GM12878 (cell line): ENCODE data around the gene DNAJB11. TPM values are rescaled to one million over a fixed set of nuclear protein-coding genes. Genes with fewer than 3 reads are reported as not detected.

Experiments
- ATAC-seq: fragments of 200-7000 bp; cut with Tn5 transposase; 3 replicates; pipeline ENCODE4 v1.9.1; 2020; ENCODE audit warnings: mild to moderate bottlenecking, moderate library complexity
- BruUV-seq: library from RNA; stranded (reverse); fragments of 400-500 nt; replicated peaks from 2 replicates; lab custom pipeline; 2021; lab: Mats Ljungman, UMichigan
- CTCF ChIA-PET: fragments of 300-600 bp; sonication (Branson Sonifier 250); formaldehyde crosslinking; extraction: SDS; loops from one replicate; lab custom pipeline; 2021; ENCODE audit warnings: inconsistent platforms; lab: Yijun Ruan, JAX
- POLR2A ChIA-PET: fragments of 350-600 bp; formaldehyde crosslinking; extraction: SDS; loops from one replicate; lab custom pipeline; 2021; ENCODE audit warnings: inconsistent platforms; lab: Charles Lee
- RAD21 ChIA-PET: fragments of 300-600 bp; sonication (Branson Sonifier 250); formaldehyde crosslinking; loops from one replicate; lab custom pipeline; 2023; ENCODE audit warnings: antibody characterized with exemption; ENCODE audit not compliant: unreplicated experiment; lab: Charles Lee
- SMC1A ChIA-PET: fragments of 300-600 bp; sonication (Branson Sonifier 250); formaldehyde crosslinking; loops from one replicate; lab custom pipeline; 2023; ENCODE audit not compliant: unreplicated experiment, uncharacterized antibody; lab: Charles Lee
- DNase-seq: peaks from one replicate; pipeline ENCODE4 v3.0.0-alpha.2; 2011; ENCODE audit warnings: low read depth, low spot score
- FAIRE-seq: peaks from 3 replicates; lab custom pipeline; 2011; peaks lifted over from hg19 to GRCh38; lab: Jason Lieb, UNC
- H2AFZ ChIP-seq: 2 replicates; pipeline ENCODE4 v1.6.0; 2011; ENCODE audit warnings: low read depth, low read length, control low read depth; ENCODE audit not compliant: control insufficient read depth
- H3K27ac ChIP-seq: 2 replicates; pipeline ENCODE4 v1.5.1; 2011; ENCODE audit warnings: control low read depth; ENCODE audit not compliant: control insufficient read depth, insufficient read depth
- H3K27me3 ChIP-seq, 2 experiments: replicated peaks in 1 of 2; 2 replicates each; pipeline versions ENCODE4 v1.6.0 to v1.6.1; 2011; ENCODE audit warnings: low read length in 1 of 2; ENCODE audit not compliant: control insufficient read depth in 2 of 2, insufficient read depth in 2 of 2
- H3K36me3 ChIP-seq, 2 experiments: 2 replicates each; pipeline ENCODE4 v1.5.1; 2011; ENCODE audit warnings: low read length in 1 of 2; ENCODE audit not compliant: control insufficient read depth in 2 of 2, insufficient read depth in 2 of 2
- H3K4me1 ChIP-seq: 2 replicates; pipeline ENCODE4 v1.6.1; 2011; ENCODE audit warnings: mild to moderate bottlenecking, low read length, moderate library complexity, mixed read lengths; ENCODE audit not compliant: control insufficient read depth, insufficient read depth
- H3K4me2 ChIP-seq: 2 replicates; pipeline ENCODE4 v1.6.0; 2011; ENCODE audit warnings: control low read depth; ENCODE audit not compliant: control insufficient read depth, insufficient read depth
- H3K4me3 ChIP-seq: fragments of 200-600 bp; sonication (generic); 2 replicates; pipeline ENCODE4 v1.5.1; 2016
- H3K79me2 ChIP-seq: 2 replicates; pipeline ENCODE4 v1.6.0; 2011; ENCODE audit warnings: low read length; ENCODE audit not compliant: control insufficient read depth, insufficient read depth
- H3K9ac ChIP-seq: 2 replicates; pipeline ENCODE4 v1.8.0; 2011; ENCODE audit warnings: low read length, control low read depth, mixed read lengths; ENCODE audit not compliant: control insufficient read depth, insufficient read depth
- H3K9me3 ChIP-seq: replicated peaks from 3 replicates; pipeline ENCODE4 v1.5.1; 2011; ENCODE audit warnings: mild to moderate bottlenecking, low read length; ENCODE audit not compliant: control insufficient read depth, insufficient read depth
- H4K20me1 ChIP-seq: 2 replicates; pipeline ENCODE4 v1.6.0; 2011; ENCODE audit not compliant: control insufficient read depth, insufficient read depth
- ATF2 ChIP-seq: IDR thresholded peaks from 2 replicates; pipeline ENCODE4 v1.6.1; 2012; ENCODE audit warnings: low read length, inconsistent platforms
- ATF3 ChIP-seq: IDR thresholded peaks from 2 replicates; pipeline ENCODE4 v1.6.1; 2011; ENCODE audit warnings: low read depth, mild to moderate bottlenecking, low read length, moderate library complexity, borderline replicate concordance; ENCODE audit errors: extremely low read depth
- CHD4 ChIP-seq: fragments of 200-600 bp; sonication (generic); IDR thresholded peaks from 2 replicates; pipeline ENCODE4 v1.6.1; 2016; ENCODE audit warnings: mild to moderate bottlenecking
- HDAC2 ChIP-seq: fragments of 200-600 bp; sonication (generic); IDR thresholded peaks from 2 replicates; pipeline ENCODE4 v1.6.1; 2017
- MYC ChIP-seq: IDR thresholded peaks from 2 replicates; pipeline ENCODE4 v1.6.1; 2011; ENCODE audit warnings: mild to moderate bottlenecking, low read length, moderate library complexity, inconsistent platforms; ENCODE audit not compliant: insufficient read depth, insufficient replicate concordance, insufficient read length, severe bottlenecking
- NKRF ChIP-seq: fragments of 450-650 bp; conservative IDR thresholded peaks from 2 replicates; pipeline ENCODE4 v1.6.1; 2017; ENCODE audit warnings: mild to moderate bottlenecking, moderate library complexity
- NR2F1 ChIP-seq: fragments of 450-650 bp; conservative IDR thresholded peaks from 2 replicates; pipeline ENCODE4 v1.6.1; 2017; ENCODE audit warnings: mild to moderate bottlenecking
- REST ChIP-seq: IDR thresholded peaks from 2 replicates; pipeline ENCODE4 v1.6.1; 2012; ENCODE audit warnings: mild to moderate bottlenecking, low read depth, low read length
- SMARCA5 ChIP-seq: fragments of 450-650 bp; IDR thresholded peaks from 2 replicates; pipeline ENCODE4 v1.6.1; 2017; ENCODE audit warnings: mild to moderate bottlenecking
- WGBS: methylation state at CpG from one replicate; pipeline ENCODE4 v1.1.6; 2016; ENCODE audit warnings: low lambda C conversion rate; ENCODE audit not compliant: insufficient replicate concordance, insufficient coverage; ENCODE audit errors: missing lambda C conversion rate; 5-methylcytosine and 5-hydroxymethylcytosine counted together
- in situ Hi-C: fragments of 300-500 bp; cut with MboI; formaldehyde crosslinking; loops from 9 replicates; pipeline ENCODE4 v1.14.3; 2018; ENCODE audit warnings: mixed read lengths
- intact Hi-C: fragments of 100-400 bp; cut with micrococcal nuclease; formaldehyde crosslinking; loops from one replicate; pipeline ENCODE4 v1.14.2; 2022; ENCODE audit not compliant: unreplicated experiment
- polyA plus RNA-seq, 11 experiments: library from polyadenylated mRNA; depleted of rRNA in 4 of 11; unstranded in 6 of 11; stranded (reverse) in 5 of 11; fragments of >200 nt; fragmentation: Nextera tagmentation in 4 of 11; fragmentation: Illumina TruSeq in 1 of 11; extraction: Ambion mirVana in 4 of 11; extraction: Trizol in 1 of 11; gene quantifications; 1 replicate in 1 of 11; 2 replicates in 10 of 11; pipeline versions ENCODE4 v1.2.1 to v1.2.3, GENCODE V29; 2011 to 2016; ENCODE audit warnings: inconsistent platforms in 2 of 11, missing spikeins in 2 of 11, low read depth in 1 of 11
- total RNA-seq, 4 experiments: library from RNA; depleted of rRNA in 3 of 4; stranded (reverse); fragments of >200 nt in 3 of 4; fragmentation: Illumina TruSeq in 1 of 4; extraction: Trizol in 1 of 4; gene quantifications; 2 replicates each; pipeline versions ENCODE4 v1.2.1 to v1.2.3, GENCODE V29; 2013 to 2021

Gene DNAJB11
- total and polyA plus RNA-seq, 10 of the 15 experiments (the other 5 are each of a cell fraction or from before 2014, with no cell fraction given), result 16.2 to 135 (median 57.8) TPM

GRCh38 chr3:186588632-186589031 lies 18.1 kb downstream of the DNAJB11 start:
- CTCF ChIA-PET, result interaction anchor here (0.6 to 2.9 kb wide), 3 partner anchors 21 to 28 kb away, joined by 3 to 11 read pairs (median 4); no protein-coding TSS in a partner anchor
- H3K9me3 ChIP-seq, result no peaks in the 10 kb centered on the region
- no peaks in the 10 kb centered on the region for H3K79me2 ChIP-seq
- no peak for FAIRE-seq
- H3K36me3 ChIP-seq, result peaks cover 1 to 16% of the 10 kb centered on the region in 2 experiments; a peak in 3 of 4 replicates
- no peak overlapping the region for H3K27ac ChIP-seq
- in situ Hi-C loops, result no loop called here
- no peak overlapping the region for H3K4me3 ChIP-seq
- H3K9ac ChIP-seq, result no peak overlapping the region
- POLR2A ChIA-PET, result no interaction called here
- BruUV-seq, result no TSS peak
- H2AFZ ChIP-seq, result no peak overlapping the region
- DNase-seq, result no peak
- H3K4me1 ChIP-seq, result no peaks in the 10 kb centered on the region
- SMC1A ChIA-PET, result no interaction called here
- ATAC-seq, result no peak
- TF ChIP-seq ATF2, result no peak
- no peak for TF ChIP-seq SMARCA5
- TF ChIP-seq REST, result no peak
- no peak for TF ChIP-seq ATF3
- no peak for TF ChIP-seq HDAC2
- no peak for TF ChIP-seq MYC
- no peak for TF ChIP-seq NR2F1
- no peak for TF ChIP-seq CHD4
- TF ChIP-seq NKRF, result no peak
- RAD21 ChIA-PET, result no interaction called here
- no peaks in the 10 kb centered on the region for H4K20me1 ChIP-seq
- intact Hi-C loops, result no loop called here
- WGBS, result 49% methylated on average over 2 of the region's 2 CpGs
- H3K4me2 ChIP-seq, result no peak overlapping the region
- peaks cover 0 to 2% of the 10 kb centered on the region in 2 experiments; a peak in 1 of 4 replicates for H3K27me3 ChIP-seq
